HL-60 (cell line): ENCODE results near the gene HOXD3.
A peak's percentile ranks its signal among the peaks of the same experiment; 100 is the strongest.

ENCODE experiments used
- DNase-seq, 2 experiments: peaks; one replicate each; pipeline ENCODE4 v3.0.0-alpha.2; 2010 to 2020; ENCODE audit warnings: low read depth in 1 of 2, low spot score in 1 of 2
- H3K27ac ChIP-seq: fragments of 250-450 bp; sonication (Bioruptor Pico); replicated peaks from 2 replicates; pipeline ENCODE4 v1.5.1; 2020; ENCODE audit warnings: mild to moderate bottlenecking, moderate library complexity
- H3K27me3 ChIP-seq: fragments of 250-450 bp; sonication (Bioruptor Pico); 2 replicates; pipeline ENCODE4 v1.5.1; 2021; ENCODE audit warnings: mild to moderate bottlenecking, moderate library complexity; ENCODE audit not compliant: insufficient read depth, poor library complexity, severe bottlenecking
- H3K4me3 ChIP-seq: replicated peaks from 2 replicates; pipeline ENCODE4 v1.5.1; 2011; ENCODE audit warnings: mild to moderate bottlenecking, control low read depth, low read length; ENCODE audit not compliant: insufficient read depth
- CTCF ChIP-seq: IDR thresholded peaks from one replicate; pipeline ENCODE4 v1.5.1; 2011; ENCODE audit warnings: low read length, control low read depth, inconsistent platforms; ENCODE audit not compliant: insufficient read depth
- GABPA ChIP-seq: IDR thresholded peaks from 2 replicates; pipeline ENCODE4 v1.6.1; 2012; ENCODE audit warnings: low read depth
- POLR2AphosphoS5 ChIP-seq: IDR thresholded peaks from 2 replicates; pipeline ENCODE4 v1.6.1; 2012; ENCODE audit warnings: low read depth
- REST ChIP-seq: IDR thresholded peaks from 2 replicates; pipeline ENCODE4 v1.6.1; 2012; ENCODE audit warnings: low read depth; ENCODE audit not compliant: insufficient replicate concordance
- SPI1 ChIP-seq: IDR thresholded peaks from 2 replicates; pipeline ENCODE4 v1.6.1; 2012; ENCODE audit warnings: low read depth, mild to moderate bottlenecking, borderline replicate concordance

Gene HOXD3

GRCh38 chr2:176109946-176110345 is 47.2 kb upstream of the HOXD3 start:
- no peak for TF ChIP-seq GABPA
- no peak for TF ChIP-seq POLR2AphosphoS5
- DNase-seq: no peak
- no peak overlapping the region for H3K4me3 ChIP-seq
- no peak overlapping the region for H3K27ac ChIP-seq
- H3K27me3 ChIP-seq: peaks cover 74% of the 10 kb centered on the region

GRCh38 chr2:176110415-176111308 is 46.4 kb upstream of the HOXD3 start:
- peaks cover 74% of the 10 kb centered on the region for H3K27me3 ChIP-seq
- no peak overlapping the region for H3K27ac ChIP-seq
- H3K4me3 ChIP-seq: no peak overlapping the region
- TF ChIP-seq POLR2AphosphoS5 (no peak), CTCF (no peak), REST (no peak), SPI1 (no peak), GABPA (no peak)
- DNase-seq: no peak

GRCh38 chr2:176111309-176111663 is 45.8 kb upstream of the HOXD3 start:
- H3K27me3 ChIP-seq: peaks cover 74% of the 10 kb centered on the region

GRCh38 chr2:176111846-176112374 is 45.2 kb upstream of the HOXD3 start:
- H3K27me3 ChIP-seq: peaks cover 75% of the 10 kb centered on the region
- no peak for DNase-seq

More at GRCh38 chr2:176111309-176111663, 45.8 kb upstream of the HOXD3 start:
- TF ChIP-seq POLR2AphosphoS5: no peak
- TF ChIP-seq CTCF: peak; percentile 56
- TF ChIP-seq SPI1: no peak
- TF ChIP-seq GABPA: no peak
- DNase-seq: peak; percentile 36 to 48
- Histone ChIP-seq H3K27ac (no peak overlapping the region), H3K4me3 (no peak overlapping the region)

More at GRCh38 chr2:176111846-176112374, 45.2 kb upstream of the HOXD3 start:
- TF ChIP-seq POLR2AphosphoS5 (no peak), REST (no peak), CTCF (no peak), GABPA (no peak), SPI1 (no peak)
- no peak overlapping the region for H3K27ac ChIP-seq
- H3K4me3 ChIP-seq: no peak overlapping the region
